DOHH2 (cell line): ENCODE data around the gene VKORC1.

Source experiments
- H3F3A ChIP-seq: fragments of 200-600 bp; sonication (generic), shearing (Covaris generic); 2 replicates; pipeline ENCODE4 v1.6.0; 2016; ENCODE audit warnings: antibody characterized with exemption, mild to moderate bottlenecking; ENCODE audit not compliant: control insufficient read depth, insufficient read depth
- H3K27ac ChIP-seq: fragments of 200-600 bp; sonication (generic); 2 replicates; pipeline ENCODE4 v1.5.1; 2014; ENCODE audit warnings: low read depth, mild to moderate bottlenecking, low read length, moderate library complexity
- H3K27me3 ChIP-seq: fragments of 200-600 bp; sonication (generic); 2 replicates; pipeline ENCODE4 v1.6.1; 2014; ENCODE audit warnings: mild to moderate bottlenecking, low read length, mixed read lengths; ENCODE audit not compliant: control insufficient read depth
- H3K36me3 ChIP-seq: fragments of 200-600 bp; sonication (generic); 2 replicates; pipeline ENCODE4 v1.6.1; 2014; ENCODE audit warnings: mild to moderate bottlenecking, low read length, moderate library complexity, mixed read lengths; ENCODE audit not compliant: control insufficient read depth
- H3K4me1 ChIP-seq: fragments of 200-600 bp; sonication (generic); 2 replicates; pipeline ENCODE4 v1.6.1; 2014; ENCODE audit warnings: mild to moderate bottlenecking, low read length, mixed read lengths; ENCODE audit not compliant: control insufficient read depth
- H3K4me2 ChIP-seq: fragments of 200-600 bp; sonication (generic); 2 replicates; pipeline ENCODE4 v1.6.0; 2014; ENCODE audit warnings: mild to moderate bottlenecking, low read length, moderate library complexity
- H3K4me3 ChIP-seq: fragments of 200-600 bp; sonication (generic); 2 replicates; pipeline ENCODE4 v1.5.1; 2014; ENCODE audit warnings: mild to moderate bottlenecking, low read length, mixed read lengths
- H3K79me2 ChIP-seq: fragments of 200-600 bp; sonication (generic); 2 replicates; pipeline ENCODE4 v1.6.1; 2014; ENCODE audit warnings: mild to moderate bottlenecking, low read length, mixed read lengths; ENCODE audit not compliant: control insufficient read depth
- H3K9me2 ChIP-seq: fragments of 200-600 bp; sonication (generic); replicated peaks from 2 replicates; pipeline ENCODE4 v1.6.1; 2014; ENCODE audit warnings: mild to moderate bottlenecking, low read length, mixed read lengths; ENCODE audit not compliant: control insufficient read depth
- H3K9me3 ChIP-seq: fragments of 200-600 bp; sonication (generic); 2 replicates; pipeline ENCODE4 v1.6.1; 2014; ENCODE audit warnings: antibody characterized with exemption, low read length, mixed read lengths; ENCODE audit not compliant: control insufficient read depth, insufficient read depth
- H4K20me1 ChIP-seq: fragments of 200-600 bp; sonication (generic); 2 replicates; pipeline ENCODE4 v1.6.0; 2014; ENCODE audit warnings: low read depth, mild to moderate bottlenecking, antibody characterized with exemption, low read length, moderate library complexity; ENCODE audit not compliant: control insufficient read depth, insufficient read depth
- CTCF ChIP-seq: fragments of 200-600 bp; sonication (generic); IDR thresholded peaks from one replicate; pipeline ENCODE4 v1.5.1; 2014; ENCODE audit warnings: antibody characterized with exemption, mild to moderate bottlenecking, low read depth, low read length; ENCODE audit not compliant: poor library complexity, severe bottlenecking
- EZH2phosphoT487 ChIP-seq: fragments of 200-600 bp; sonication (generic); IDR thresholded peaks from 2 replicates; pipeline ENCODE4 v1.6.1; 2017; ENCODE audit warnings: borderline replicate concordance, mild to moderate bottlenecking, antibody characterized with exemption, low read length, moderate library complexity, mixed read lengths

The VKORC1 gene

GRCh38 chr16:31088459-31089183 lies 6.0 kb downstream of the VKORC1 start, which contains the start of gene PRSS53:
Gene PRSS53, minus strand, starts transcription at chr16:31088943. Its CDS starts 134 bp downstream, at chr16:31088809.
- no peaks in the 10 kb centered on the region for H3F3A ChIP-seq
- H3K27me3 ChIP-seq: no peaks in the 10 kb centered on the region
- no peak within 1 kb of the TSS for H3K4me2 ChIP-seq
- TF ChIP-seq EZH2phosphoT487 (no peak), CTCF (no peak)
- no peak within 1 kb of the TSS for H3K4me3 ChIP-seq
- H3K36me3 ChIP-seq: peaks cover 37% of the 10 kb centered on the region
- peaks cover 19% of the 10 kb centered on the region for H3K79me2 ChIP-seq
- H4K20me1 ChIP-seq: no peaks in the 10 kb centered on the region
- peaks cover 10% of the 10 kb centered on the region for H3K4me1 ChIP-seq
- no peak within 1 kb of the TSS for H3K27ac ChIP-seq
- H3K9me3 ChIP-seq: no peaks in the 10 kb centered on the region
- no peaks in the 10 kb centered on the region for H3K9me2 ChIP-seq

DNA sequence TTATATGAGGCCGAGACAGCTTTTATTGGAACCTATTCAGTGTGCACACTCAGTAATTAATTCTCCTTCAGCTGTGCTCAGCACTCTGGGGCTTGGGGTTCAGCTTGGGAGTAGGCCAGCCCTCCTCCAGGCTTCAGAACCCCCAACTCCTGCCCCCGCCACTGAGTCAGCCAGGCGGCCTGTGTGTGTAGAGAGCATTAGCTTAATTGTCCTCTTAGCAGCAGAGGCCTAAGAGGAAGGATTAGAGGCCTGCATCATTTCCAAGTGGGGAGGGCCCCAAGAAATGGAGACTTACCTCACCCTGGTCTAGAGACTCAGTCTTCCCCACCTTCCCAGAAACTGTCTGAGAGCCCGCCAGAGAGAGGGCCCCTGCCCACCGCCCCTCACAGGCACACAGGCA lies 6.6 kb downstream of the VKORC1 start:
- Histone ChIP-seq H3K9me3 (no peaks in the 10 kb centered on the region), H3F3A (no peaks in the 10 kb centered on the region), H3K4me2 (no peak overlapping the region), H3K36me3 (peaks cover 41% of the 10 kb centered on the region), H3K27ac (no peak overlapping the region), H3K79me2 (peaks cover 13% of the 10 kb centered on the region), H3K27me3 (no peaks in the 10 kb centered on the region), H4K20me1 (no peaks in the 10 kb centered on the region), H3K4me3 (no peak overlapping the region), H3K4me1 (peaks cover 4% of the 10 kb centered on the region), H3K9me2 (no peaks in the 10 kb centered on the region)
- no peak for TF ChIP-seq EZH2phosphoT487
- no peak for TF ChIP-seq CTCF

DNA sequence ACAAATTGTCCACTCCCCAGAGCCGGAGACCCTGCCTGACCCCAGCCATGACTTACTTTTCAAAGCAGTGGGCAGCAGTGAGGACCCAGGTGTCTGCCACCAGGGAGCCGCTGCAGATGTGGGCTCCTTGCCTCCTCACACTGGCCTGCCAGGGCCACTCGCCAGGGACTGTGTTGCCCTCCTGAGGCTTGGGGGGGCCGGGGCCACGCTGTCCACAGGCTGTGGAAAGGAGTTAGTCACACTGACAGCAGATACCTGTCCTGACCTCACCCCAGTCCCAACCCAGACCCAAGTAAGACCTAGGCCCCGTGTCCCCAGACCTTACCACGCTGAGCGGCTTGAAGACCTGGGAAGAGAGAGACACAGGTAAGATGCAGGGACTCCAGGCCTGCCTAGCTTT lies 7.1 kb downstream of the VKORC1 start:
- H3K4me1 ChIP-seq: peaks cover 3% of the 10 kb centered on the region; the same call in 1 of the 2 replicates
- H3K9me3 ChIP-seq: no peaks in the 10 kb centered on the region
- H3K4me2 ChIP-seq: no peak overlapping the region
- peaks cover 8% of the 10 kb centered on the region for H3K79me2 ChIP-seq
- TF ChIP-seq EZH2phosphoT487: no peak
- TF ChIP-seq CTCF: no peak
- no peaks in the 10 kb centered on the region for H3K27me3 ChIP-seq
- H3K36me3 ChIP-seq: peaks cover 44% of the 10 kb centered on the region
- no peak overlapping the region for H3K4me3 ChIP-seq
- no peak overlapping the region for H3K27ac ChIP-seq
- 0 out of 2 replicates have a peak, but pooled peaks cover under 1% of the 10 kb centered on the region for H4K20me1 ChIP-seq
- H3F3A ChIP-seq: no peaks in the 10 kb centered on the region
- H3K9me2 ChIP-seq: no peaks in the 10 kb centered on the region

- TF ChIP-seq EZH2phosphoT487: no peak
- TF ChIP-seq CTCF: no peak
- Histone ChIP-seq H3K27me3 (no peaks in the 10 kb centered on the region), H3K4me3 (no peak overlapping the region), H3K9me2 (no peaks in the 10 kb centered on the region), H4K20me1 (0 out of 2 replicates have a peak, but pooled peaks cover 4% of the 10 kb centered on the region), H3F3A (no peaks in the 10 kb centered on the region), H3K36me3 (peaks cover 52% of the 10 kb centered on the region), H3K4me1 (peaks cover 3% of the 10 kb centered on the region; the same call in 1 of the 2 replicates), H3K79me2 (peaks cover 5% of the 10 kb centered on the region; the same call in 1 of the 2 replicates), H3K27ac (no peak overlapping the region), H3K9me3 (no peaks in the 10 kb centered on the region), H3K4me2 (no peak overlapping the region)
Measured at GRCh38 chr16:31086629-31086906, 8.0 kb downstream of the VKORC1 start.
